OCI-LY7 (cell line): ENCODE data around the gene ZYG11A.

Experiments
- CTCF ChIP-seq: fragments of 200-600 bp; sonication (generic); conservative IDR thresholded peaks from 2 replicates; pipeline ENCODE4 v1.5.1; 2014; ENCODE audit warnings: mild to moderate bottlenecking, antibody characterized with exemption, low read length, moderate library complexity, mixed read lengths
- EZH2phosphoT487 ChIP-seq: fragments of 200-600 bp; sonication (generic); IDR thresholded peaks from 2 replicates; pipeline ENCODE4 v1.6.1; 2018; ENCODE audit warnings: low read depth, borderline replicate concordance, mild to moderate bottlenecking, mixed run types, antibody characterized with exemption, low read length, moderate library complexity, mixed read lengths

- TF ChIP-seq CTCF (no peak), EZH2phosphoT487 (no peak)
Observed at GRCh38 chr1:52798331-52798730, 44.2 kb upstream of the ZYG11A start.
